ENCODE results near the gene MNDA.

The MNDA gene

DNA sequence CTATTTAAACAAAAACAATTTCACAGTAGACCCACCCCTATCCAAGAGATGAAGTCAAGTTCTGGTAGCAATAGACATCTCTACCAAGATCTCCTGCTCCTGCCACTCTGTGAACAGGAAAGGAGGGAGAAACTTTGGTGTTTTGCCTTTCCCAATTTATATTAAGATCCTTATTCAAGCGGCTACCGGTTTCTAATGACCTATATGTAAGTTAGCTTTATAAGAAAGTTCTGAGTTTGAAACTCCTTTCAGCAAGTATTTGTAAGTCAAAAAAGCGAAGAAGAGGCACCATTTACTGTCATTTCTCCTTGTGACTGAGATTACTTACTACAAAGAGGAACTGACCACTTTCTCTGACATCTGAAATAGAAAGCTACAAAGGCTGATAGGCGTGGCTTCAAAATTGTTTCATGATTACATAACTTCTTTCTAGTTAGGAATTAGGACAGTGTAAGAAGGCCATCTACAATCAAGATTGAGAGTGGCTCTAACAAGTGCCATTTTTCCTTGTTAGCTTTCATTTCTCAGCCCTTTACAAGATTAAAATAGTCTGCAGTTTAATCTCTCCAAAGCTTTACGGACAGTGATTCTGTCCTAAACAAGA lies at the start of gene MNDA:
Gene MNDA (plus strand): TSS at position 448 of the 604 bp plus-strand sequence. CDS start 10,803 bp downstream, outside the sequence.
- DNase-seq (ENCODE audit: low read depth): no peak
- H3K4me3 ChIP-seq (ENCODE audit: low read depth, low read length): no peak within 1 kb of the TSS
- TF ChIP-seq, protein P1, sequence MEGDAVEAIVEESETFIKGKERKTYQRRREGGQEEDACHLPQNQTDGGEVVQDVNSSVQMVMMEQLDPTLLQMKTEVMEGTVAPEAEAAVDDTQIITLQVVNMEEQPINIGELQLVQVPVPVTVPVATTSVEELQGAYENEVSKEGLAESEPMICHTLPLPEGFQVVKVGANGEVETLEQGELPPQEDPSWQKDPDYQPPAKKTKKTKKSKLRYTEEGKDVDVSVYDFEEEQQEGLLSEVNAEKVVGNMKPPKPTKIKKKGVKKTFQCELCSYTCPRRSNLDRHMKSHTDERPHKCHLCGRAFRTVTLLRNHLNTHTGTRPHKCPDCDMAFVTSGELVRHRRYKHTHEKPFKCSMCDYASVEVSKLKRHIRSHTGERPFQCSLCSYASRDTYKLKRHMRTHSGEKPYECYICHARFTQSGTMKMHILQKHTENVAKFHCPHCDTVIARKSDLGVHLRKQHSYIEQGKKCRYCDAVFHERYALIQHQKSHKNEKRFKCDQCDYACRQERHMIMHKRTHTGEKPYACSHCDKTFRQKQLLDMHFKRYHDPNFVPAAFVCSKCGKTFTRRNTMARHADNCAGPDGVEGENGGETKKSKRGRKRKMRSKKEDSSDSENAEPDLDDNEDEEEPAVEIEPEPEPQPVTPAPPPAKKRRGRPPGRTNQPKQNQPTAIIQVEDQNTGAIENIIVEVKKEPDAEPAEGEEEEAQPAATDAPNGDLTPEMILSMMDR (conservative IDR thresholded peaks at IDR 0.05; ENCODE audit: low read depth, low read length): no peak

DNA sequence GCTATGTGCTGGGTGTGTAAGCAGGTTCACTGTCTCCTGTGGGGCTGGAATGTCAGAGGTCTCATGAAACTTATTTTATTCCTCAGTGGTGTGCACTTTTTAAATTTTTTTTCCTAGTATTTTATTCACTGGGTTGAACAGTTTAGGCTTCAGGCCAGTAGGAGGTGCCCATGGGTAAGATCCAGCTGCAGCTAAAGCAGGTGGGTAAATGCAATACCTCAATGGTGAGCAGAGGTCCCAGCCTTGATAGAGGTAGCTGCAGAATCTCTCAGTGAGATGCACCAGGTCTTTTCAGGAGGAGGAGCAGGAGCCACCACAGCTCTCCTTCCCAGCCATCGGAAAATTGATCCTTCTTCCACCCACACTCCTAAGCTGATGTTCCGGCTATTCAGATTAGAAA lies 37.5 kb upstream of the MNDA start:
- TF ChIP-seq, protein P1 (conservative IDR thresholded peaks at IDR 0.05; ENCODE audit: low read depth, low read length): peak; percentile 39

GRCh38 chr1:158794247-158794646 lies 36.9 kb upstream of the MNDA start:
- no peak for DNase-seq (ENCODE audit: low read depth)
- H3K4me3 ChIP-seq (ENCODE audit: low read depth, low read length): no peak overlapping the region
- TF ChIP-seq, protein P1 (conservative IDR thresholded peaks at IDR 0.05; ENCODE audit: low read depth, low read length): no peak

More for the DNA sequence above, 37.5 kb upstream of the MNDA start:
- peak; percentile 11 for DNase-seq (ENCODE audit: low read depth)
- no peak overlapping the region for H3K4me3 ChIP-seq (ENCODE audit: low read depth, low read length)

DNA sequence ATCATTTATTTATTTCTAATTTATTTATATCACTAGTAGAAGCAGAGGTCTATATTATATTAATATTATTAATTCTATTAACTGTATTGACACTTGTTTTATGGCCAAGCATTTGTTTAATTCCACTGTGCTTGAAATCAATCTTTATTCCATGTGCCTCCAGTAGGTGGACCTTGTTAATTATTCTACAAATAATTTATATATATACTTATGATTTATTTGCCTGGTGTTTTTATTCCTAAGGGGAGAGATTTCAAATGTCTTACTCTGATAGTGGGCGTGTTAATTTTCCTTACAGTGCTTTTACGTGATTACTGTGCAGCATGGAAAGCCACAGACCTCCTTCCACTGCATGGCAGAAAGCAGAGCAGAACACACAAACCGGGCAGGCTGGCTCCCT lies 32.6 kb upstream of the MNDA start:
- peak; percentile 12 for DNase-seq (ENCODE audit: low read depth)
- H3K4me3 ChIP-seq (ENCODE audit: low read depth, low read length): no peak overlapping the region
- TF ChIP-seq, protein P1 (conservative IDR thresholded peaks at IDR 0.05; ENCODE audit: low read depth, low read length): peak; percentile 3

GRCh38 chr1:158799689-158800088 lies 31.5 kb upstream of the MNDA start:
- H3K4me3 ChIP-seq (ENCODE audit: low read depth, low read length): no peak overlapping the region
- TF ChIP-seq, protein P1 (conservative IDR thresholded peaks at IDR 0.05; ENCODE audit: low read depth, low read length): no peak
- no peak for DNase-seq (ENCODE audit: low read depth)

DNA sequence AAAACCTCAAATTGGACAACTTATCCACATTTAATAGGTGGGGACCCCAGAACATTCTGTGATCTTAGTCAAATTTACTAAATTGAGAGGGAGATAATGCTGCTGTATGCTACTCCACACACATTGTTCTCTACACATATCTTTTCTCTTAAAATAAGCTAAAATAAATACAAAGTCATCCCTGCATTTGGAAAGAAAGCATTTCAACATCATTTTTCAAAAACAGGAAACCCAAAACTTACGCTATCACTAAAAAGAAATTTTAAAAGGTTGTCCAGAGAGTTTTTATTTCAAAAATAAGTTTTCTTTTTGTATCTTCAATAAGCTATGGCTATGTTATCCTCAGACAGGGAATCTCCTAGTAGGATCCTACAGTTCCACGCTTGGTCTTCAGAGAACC lies 30.6 kb upstream of the MNDA start:
- DNase-seq (ENCODE audit: low read depth): no peak
- TF ChIP-seq, protein P1 (conservative IDR thresholded peaks at IDR 0.05; ENCODE audit: low read depth, low read length): no peak
- H3K4me3 ChIP-seq (ENCODE audit: low read depth, low read length): no peak overlapping the region

DNA sequence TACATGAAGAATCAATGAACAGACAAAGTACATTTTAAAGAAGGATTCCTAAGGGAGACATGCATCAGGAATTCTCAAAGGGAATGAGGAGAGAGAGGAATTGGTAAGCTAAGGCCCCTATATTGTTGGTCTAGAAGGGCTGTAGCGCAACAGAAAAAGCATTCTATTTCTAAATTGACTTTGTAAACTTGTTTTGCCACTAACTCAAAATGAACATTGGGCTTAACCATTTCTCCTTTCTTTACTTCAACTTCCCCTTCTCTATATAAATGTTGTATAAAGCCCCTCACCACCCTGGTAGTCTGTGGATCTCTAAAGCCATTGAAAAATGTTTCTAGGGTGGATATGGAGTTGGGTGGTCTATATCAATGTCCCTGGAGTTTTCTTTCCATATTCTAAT lies 29.8 kb upstream of the MNDA start:
- TF ChIP-seq, protein P1 (conservative IDR thresholded peaks at IDR 0.05; ENCODE audit: low read depth, low read length): no peak
- no peak overlapping the region for H3K4me3 ChIP-seq (ENCODE audit: low read depth, low read length)
- DNase-seq (ENCODE audit: low read depth): no peak
